GM12874 (cell line): ENCODE results near the gene ANO1.

Experiments
- CTCF ChIP-seq: IDR thresholded peaks from 2 replicates; pipeline ENCODE4 v1.5.1; 2011; ENCODE audit warnings: low read depth, mild to moderate bottlenecking, control low read depth, low read length, moderate library complexity; ENCODE audit not compliant: insufficient read depth

Gene ANO1

GRCh38 chr11:70201882-70202861 is 124.1 kb downstream of the ANO1 start:
- TF ChIP-seq CTCF, result no peak

DNA sequence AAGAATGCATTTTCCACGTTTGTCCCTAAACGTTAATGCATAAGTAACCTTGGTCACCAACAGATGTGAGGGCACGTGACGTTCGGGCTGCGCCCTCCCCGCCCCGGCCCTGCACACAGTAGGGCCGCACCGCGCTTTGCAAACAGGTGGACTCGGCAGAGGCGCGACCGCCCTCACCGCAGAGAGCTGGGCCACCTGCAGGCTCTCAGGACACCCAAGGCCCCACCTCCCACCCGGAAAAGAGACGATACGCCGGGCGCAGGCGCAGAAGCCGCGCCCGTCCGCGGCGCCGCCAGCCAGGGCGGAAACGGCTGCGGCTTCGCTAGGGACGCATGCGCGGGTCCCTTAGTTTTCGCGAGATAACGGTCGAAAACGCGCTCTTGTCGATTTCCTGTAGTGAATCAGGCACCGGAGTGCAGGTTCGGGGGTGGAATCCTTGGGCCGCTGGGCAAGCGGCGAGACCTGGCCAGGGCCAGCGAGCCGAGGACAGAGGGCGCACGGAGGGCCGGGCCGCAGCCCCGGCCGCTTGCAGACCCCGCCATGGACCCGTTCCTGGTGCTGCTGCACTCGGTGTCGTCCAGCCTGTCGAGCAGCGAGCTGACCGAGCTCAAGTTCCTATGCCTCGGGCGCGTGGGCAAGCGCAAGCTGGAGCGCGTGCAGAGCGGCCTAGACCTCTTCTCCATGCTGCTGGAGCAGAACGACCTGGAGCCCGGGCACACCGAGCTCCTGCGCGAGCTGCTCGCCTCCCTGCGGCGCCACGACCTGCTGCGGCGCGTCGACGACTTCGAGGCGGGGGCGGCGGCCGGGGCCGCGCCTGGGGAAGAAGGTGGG is 125.0 kb downstream of the ANO1 start, which contains the start of gene FADD:
Gene FADD, plus strand, starts transcription at position 377 of the 831 bp plus-strand sequence. Its CDS starts 164 bp downstream, at position 541.
- no peak for TF ChIP-seq CTCF

GRCh38 chr11:70203751-70204465 is 125.8 kb downstream of the ANO1 start:
- no peak for TF ChIP-seq CTCF

- TF ChIP-seq CTCF, result no peak
Measured at GRCh38 chr11:70204466-70204799, 126.3 kb downstream of the ANO1 start.

DNA sequence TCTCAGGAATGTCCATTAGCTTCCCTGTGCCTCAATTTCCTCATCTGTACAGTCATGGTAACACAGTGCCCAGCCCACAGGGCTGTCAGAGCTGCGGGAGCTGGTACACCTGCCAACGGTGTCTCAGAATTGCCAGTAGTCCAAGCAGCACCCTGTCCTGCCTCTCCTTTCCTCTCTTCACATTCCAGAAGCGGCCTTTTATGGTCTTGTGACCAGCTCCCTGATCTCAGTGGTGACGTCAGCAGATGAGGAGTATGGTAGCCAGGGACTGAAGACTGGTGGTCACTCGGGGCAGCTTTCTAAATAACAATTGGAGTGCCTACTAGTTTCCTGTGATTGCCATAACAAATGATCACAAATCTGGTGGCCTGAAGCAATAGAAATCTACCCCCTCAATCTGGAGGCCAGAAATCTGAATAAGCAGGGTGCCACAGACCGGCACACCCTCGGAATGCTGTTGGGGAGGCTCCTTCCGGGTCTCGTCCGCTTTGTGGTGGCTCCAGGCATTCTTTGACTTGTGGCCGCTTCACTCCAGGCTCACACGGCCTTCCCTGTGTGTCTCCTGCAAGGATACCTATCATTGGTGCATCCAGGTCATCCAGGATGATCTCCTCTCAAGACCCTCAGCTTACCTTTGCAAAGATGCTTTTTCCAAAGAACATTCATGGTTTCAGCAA is 127.1 kb downstream of the ANO1 start:
- TF ChIP-seq CTCF, result no peak

GRCh38 chr11:70205766-70206165 is 127.6 kb downstream of the ANO1 start:
- no peak for TF ChIP-seq CTCF
